ENCODE results near the gene SLC22A3. TPM values are rescaled to one million over a fixed set of nuclear protein-coding genes. Genes with fewer than 3 reads are reported as not detected.

Gene SLC22A3
- total RNA-seq, 1 donor from 2014 or later = 189 TPM

- peak; percentile 84 for ATAC-seq
- intact Hi-C loops (cut with DNase I) = no loop called here
- DNase-seq (ENCODE audit: low spot score) = no peak
Measured at GRCh38 chr6:160393891-160394653, 45.9 kb downstream of the SLC22A3 start.

DNA sequence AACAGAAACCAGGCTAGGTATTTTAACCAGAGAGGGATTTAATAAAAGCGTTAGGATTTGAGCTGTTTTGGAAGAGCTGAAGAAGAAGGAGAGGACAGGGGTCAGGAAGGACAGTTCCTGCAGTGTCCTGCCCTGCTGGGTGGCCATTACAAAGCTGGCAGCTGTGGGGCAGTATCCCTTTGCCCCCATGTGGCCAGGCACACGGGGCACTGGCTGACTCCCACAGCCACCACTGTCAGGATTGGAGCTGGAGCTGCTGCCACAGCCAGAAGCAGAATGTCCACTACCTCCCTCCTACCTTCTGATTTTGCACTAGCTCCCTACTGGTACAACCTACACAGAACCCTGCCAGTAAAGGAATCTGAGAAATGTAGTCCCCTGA lies 46.5 kb downstream of the SLC22A3 start:
- DNase-seq (ENCODE audit: low spot score) = no peak
- peak; percentile 43 for ATAC-seq
- intact Hi-C loops (cut with DNase I) = no loop called here

DNA sequence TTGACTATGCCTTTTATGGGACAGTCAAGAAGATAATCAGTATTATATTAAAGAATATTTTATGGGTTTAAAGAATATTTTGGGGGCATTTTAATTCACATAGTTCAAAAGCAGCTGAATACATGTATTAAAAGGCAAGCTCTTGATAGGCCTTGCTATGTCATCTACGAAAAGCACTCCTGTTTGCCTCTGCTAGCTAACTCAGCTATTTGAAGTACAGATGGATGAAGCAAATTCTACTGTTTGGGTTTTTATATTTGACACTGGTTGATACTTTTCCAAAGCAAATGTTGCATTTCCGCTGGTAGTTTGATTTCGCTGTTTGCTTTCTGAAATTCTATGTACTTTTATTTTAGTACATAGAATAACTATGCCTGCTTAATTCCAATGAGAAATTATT lies 47.0 kb downstream of the SLC22A3 start:
- no peak for ATAC-seq
- no peak for DNase-seq (ENCODE audit: low spot score)
- intact Hi-C loops (cut with DNase I) = no loop called here

- intact Hi-C loops (cut with DNase I) = no loop called here
- no peak for ATAC-seq
- DNase-seq (ENCODE audit: low spot score) = no peak
Measured at GRCh38 chr6:160396292-160396691, 48.1 kb downstream of the SLC22A3 start.

- ATAC-seq = no peak
- intact Hi-C loops (cut with DNase I) = no loop called here
- no peak for DNase-seq (ENCODE audit: low spot score)
Measured at GRCh38 chr6:160398674-160399271, 50.6 kb downstream of the SLC22A3 start.

GRCh38 chr6:160400446-160400845 lies 52.3 kb downstream of the SLC22A3 start:
- peak; percentile 39 for ATAC-seq
- intact Hi-C loops (cut with DNase I) = no loop called here

DNA sequence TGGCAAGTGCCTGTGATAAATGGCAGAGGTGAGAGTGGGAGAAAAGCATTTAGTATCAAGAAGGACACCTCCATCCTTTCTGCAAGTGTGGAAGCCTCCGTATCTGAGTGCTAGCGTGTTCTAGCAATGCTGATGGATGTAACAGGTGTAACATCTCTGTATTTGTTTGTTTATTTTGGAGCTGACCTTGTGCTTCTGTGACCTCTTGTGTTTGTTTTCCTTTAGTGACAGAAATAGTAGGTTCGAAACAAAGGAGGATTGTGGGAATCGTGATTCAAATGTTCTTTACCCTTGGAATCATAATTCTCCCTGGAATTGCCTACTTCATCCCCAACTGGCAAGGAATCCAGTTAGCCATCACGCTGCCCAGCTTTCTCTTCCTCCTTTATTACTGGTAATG lies 60.4 kb downstream of the SLC22A3 start:
- intact Hi-C loops (cut with DNase I) = no loop called here
- ATAC-seq = peak; percentile 49
- DNase-seq (ENCODE audit: low spot score) = no peak

More at GRCh38 chr6:160400446-160400845, 52.3 kb downstream of the SLC22A3 start:
- no peak for DNase-seq (ENCODE audit: low spot score)

DNA sequence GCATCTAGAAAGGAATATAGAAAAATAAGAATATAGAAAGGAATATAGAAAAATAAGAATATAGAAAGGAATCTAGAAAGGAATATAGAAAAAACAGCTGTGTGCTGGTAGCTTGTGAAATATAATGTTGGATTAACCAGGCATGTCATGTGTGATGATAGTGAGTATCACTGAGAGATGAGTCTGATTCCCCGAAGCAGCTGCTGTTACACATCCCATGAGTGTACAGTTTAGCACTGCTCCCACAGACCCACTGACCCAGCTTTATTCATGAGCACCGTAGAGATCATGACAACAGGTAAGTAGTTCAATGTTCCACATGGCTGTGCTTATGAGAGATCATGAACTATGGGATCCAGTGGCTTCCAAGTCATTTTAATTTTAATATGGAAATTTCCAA lies 64.8 kb downstream of the SLC22A3 start:
- intact Hi-C loops (cut with DNase I) = no loop called here
- DNase-seq (ENCODE audit: low spot score) (no peak), ATAC-seq (no peak)

DNA sequence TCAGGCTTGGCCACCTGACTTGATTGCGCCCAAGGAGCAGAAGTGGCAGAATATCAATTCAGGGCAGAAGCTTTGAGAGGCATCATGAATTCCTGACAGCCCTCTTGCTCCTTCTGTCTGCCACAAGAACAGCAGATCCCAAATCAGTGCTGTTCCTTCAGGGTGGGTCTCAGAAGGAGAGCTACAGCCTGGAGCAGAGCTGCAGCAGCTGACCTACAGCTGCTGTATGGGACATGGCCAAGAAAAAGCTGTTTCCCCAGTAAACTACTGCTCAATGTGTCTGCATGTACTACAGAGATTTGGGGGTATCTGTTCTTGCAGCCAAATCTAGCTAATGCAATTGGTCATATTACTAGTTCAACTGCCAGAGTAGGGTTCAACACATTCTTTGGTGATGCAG lies 69.0 kb downstream of the SLC22A3 start:
- intact Hi-C loops (cut with DNase I) = no loop called here
- DNase-seq (ENCODE audit: low spot score) (no peak), ATAC-seq (no peak)

DNA sequence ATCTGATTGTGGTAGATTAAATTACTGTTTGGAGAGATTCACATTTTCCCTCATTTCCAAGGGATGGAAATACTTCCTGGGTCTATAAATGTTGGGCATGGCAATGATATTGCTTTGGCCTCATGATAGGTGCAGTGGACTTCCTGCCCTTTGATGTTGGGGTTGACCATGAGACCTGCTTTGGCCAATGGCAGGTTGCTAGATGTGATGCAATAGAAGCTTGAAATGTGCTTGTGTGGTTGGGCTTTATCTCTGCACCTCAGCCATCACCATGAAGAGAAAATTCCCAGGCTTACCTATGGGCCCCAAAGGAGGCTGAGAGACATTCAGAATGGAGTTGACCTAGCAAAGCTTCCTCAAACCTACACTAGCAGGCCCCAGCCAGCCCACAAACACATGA lies 69.4 kb downstream of the SLC22A3 start:
- no peak for DNase-seq (ENCODE audit: low spot score)
- ATAC-seq = no peak
- intact Hi-C loops (cut with DNase I) = no loop called here

GRCh38 chr6:160418370-160418769 lies 70.2 kb downstream of the SLC22A3 start:
- intact Hi-C loops (cut with DNase I) = no loop called here
- no peak for ATAC-seq
- DNase-seq (ENCODE audit: low spot score) = no peak

- intact Hi-C loops (cut with DNase I) = no loop called here
- DNase-seq (ENCODE audit: low spot score) (no peak), ATAC-seq (no peak)
Measured at GRCh38 chr6:160419488-160419887, 71.3 kb downstream of the SLC22A3 start.

GRCh38 chr6:160420253-160420968 lies 72.2 kb downstream of the SLC22A3 start:
- DNase-seq (ENCODE audit: low spot score) = no peak
- intact Hi-C loops (cut with DNase I) = no loop called here
- ATAC-seq = no peak

DNA sequence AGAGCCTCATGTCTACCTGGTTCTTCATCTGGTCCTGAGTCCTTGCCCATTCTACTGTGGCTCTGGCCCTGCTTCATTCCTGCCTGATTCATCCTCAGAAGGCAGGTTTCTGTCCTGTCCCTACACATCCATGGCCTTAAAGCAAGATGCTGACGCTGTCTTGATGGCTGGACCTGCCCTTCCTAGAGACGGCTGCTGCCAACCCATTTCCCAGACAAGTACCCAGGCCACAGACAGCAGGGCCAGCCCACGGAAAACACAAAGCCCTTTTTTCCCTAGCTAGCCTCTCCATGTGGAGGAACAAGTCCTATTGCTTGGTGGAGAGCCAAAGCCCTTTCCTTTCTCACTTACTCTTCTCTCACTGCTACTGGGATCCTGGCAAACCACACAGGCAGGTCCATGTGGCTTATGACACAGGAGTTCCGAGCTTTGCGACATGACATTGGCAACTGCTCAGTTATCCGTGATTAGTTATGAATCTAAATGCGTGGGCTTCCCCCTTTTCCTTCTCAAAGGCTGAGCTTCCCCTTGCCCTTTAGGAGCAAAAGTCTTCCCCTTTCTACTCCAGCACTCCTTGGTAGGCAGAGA lies 72.9 kb downstream of the SLC22A3 start:
- intact Hi-C loops (cut with DNase I) = no loop called here
- peak; percentile 31 for ATAC-seq

GRCh38 chr6:160421854-160422253 lies 73.7 kb downstream of the SLC22A3 start:
- intact Hi-C loops (cut with DNase I) = no loop called here
- DNase-seq (ENCODE audit: low spot score) (no peak), ATAC-seq (peak; percentile 88)

More for the DNA sequence above, 72.9 kb downstream of the SLC22A3 start:
- no peak for DNase-seq (ENCODE audit: low spot score)

- intact Hi-C loops (cut with DNase I) = no loop called here
Measured at GRCh38 chr6:160424256-160424655, 76.1 kb downstream of the SLC22A3 start.

GRCh38 chr6:160426136-160426535 lies 78.0 kb downstream of the SLC22A3 start:
- ATAC-seq (no peak), DNase-seq (ENCODE audit: low spot score) (no peak)
- intact Hi-C loops (cut with DNase I) = no loop called here

More at GRCh38 chr6:160424256-160424655, 76.1 kb downstream of the SLC22A3 start:
- no peak for ATAC-seq
- DNase-seq (ENCODE audit: low spot score) = no peak

GRCh38 chr6:160427312-160428068 lies 79.3 kb downstream of the SLC22A3 start:
- ATAC-seq (peak; percentile 11), DNase-seq (ENCODE audit: low spot score) (no peak)
- intact Hi-C loops (cut with DNase I) = no loop called here

GRCh38 chr6:160428069-160428430 lies 79.9 kb downstream of the SLC22A3 start:
- peak; percentile 87 for ATAC-seq
- intact Hi-C loops (cut with DNase I) = no loop called here
- peak; percentile 83 for DNase-seq (ENCODE audit: low spot score)
